Heart left ventricle (tissue), 16 donors: ENCODE measurements around the gene XPC. TPM values are rescaled to one million over a fixed set of nuclear protein-coding genes. Genes with fewer than 3 reads are reported as not detected.

Experiments
- ATAC-seq, 4 donors: fragments of 200-7000 bp; cut with Tn5 transposase; one replicate each; pipeline ENCODE4 v1.9.1; 2020 to 2022; ENCODE audit warnings: moderate library complexity in 4 of 4, mild to moderate bottlenecking in 3 of 4, moderate number of reproducible peaks in 1 of 4
- DNase-seq, 5 donors: peaks; one replicate each; pipeline ENCODE4 v3.0.0-alpha.2; 2020
- H3K27ac ChIP-seq, 12 donors: fragments of 200-600 bp; sonication (generic) in 4 of 12; one replicate each; pipeline versions ENCODE4 v1.5.0 to v1.8.0; 2016 to 2022; ENCODE audit warnings: mild to moderate bottlenecking in 2 of 12
- H3K27me3 ChIP-seq, 9 donors: fragments of 200-600 bp; sonication (generic) in 2 of 9; one replicate each; pipeline versions ENCODE4 v1.5.1 to v1.8.0; 2016 to 2022; ENCODE audit warnings: mild to moderate bottlenecking in 3 of 9
- H3K36me3 ChIP-seq, 9 donors: fragments of 200-600 bp; sonication (generic) in 2 of 9; one replicate each; pipeline versions ENCODE4 v1.5.0 to v1.8.0; 2018 to 2022; ENCODE audit warnings: mild to moderate bottlenecking in 2 of 9
- H3K4me1 ChIP-seq, 12 donors: fragments of 200-600 bp; sonication (generic) in 4 of 12; one replicate each; pipeline versions ENCODE4 v1.5.0 to v1.8.0; 2016 to 2022; ENCODE audit warnings: mild to moderate bottlenecking in 3 of 12
- H3K4me3 ChIP-seq, 12 donors: fragments of 200-600 bp; sonication (generic) in 4 of 12; one replicate each; pipeline versions ENCODE4 v1.5.0 to v1.8.0; 2017 to 2022; ENCODE audit warnings: mild to moderate bottlenecking in 9 of 12, moderate library complexity in 4 of 12
- H3K9me3 ChIP-seq, 12 donors: fragments of 200-600 bp; sonication (generic) in 4 of 12; one replicate each; pipeline versions ENCODE4 v1.5.0 to v1.8.0; 2016 to 2022; ENCODE audit warnings: mild to moderate bottlenecking in 1 of 12
- POLR2A ChIP-seq, 2 donors: fragments of 450-650 bp; IDR thresholded peaks; one replicate each; pipeline ENCODE4 v1.6.1; 2017; ENCODE audit warnings: antibody characterized with exemption in 2 of 2, mild to moderate bottlenecking in 2 of 2, moderate library complexity in 2 of 2
- WGBS, 4 donors: extraction: QIAGEN DNeasy Blood & Tissue Kit in 2 of 4; methylation state at CpG; one replicate each; pipeline versions ENCODE4 v1.1.5 to v1.1.7; 2013 to 2018; 5-methylcytosine and 5-hydroxymethylcytosine counted together
- intact Hi-C, 10 donors: fragments of 100-400 bp; cut with DNase I; formaldehyde crosslinking; loops; one replicate each; pipeline versions ENCODE4 v1.11.1 to v1.14.2; 2022
- polyA plus RNA-seq, 2 donors: library from polyadenylated mRNA; stranded (reverse); fragments of 200-250 nt; gene quantifications; one replicate each; pipeline ENCODE4 v1.2.3, GENCODE V29; 2013
- total RNA-seq, 9 donors: library from RNA; depleted of rRNA in 2 of 9; stranded (reverse); fragments of >200 nt in 2 of 9; fragmentation: NEBNext Ultra II Directional in 3 of 9; extraction: Animal tissue kit (Norgen Biotek cat#: 25700) in 3 of 9; gene quantifications; one replicate each; pipeline versions ENCODE4 v1.1.0 to v1.2.4, GENCODE V29; 2016 to 2023
- TF ChIP-seq, protein P1 (sequence below), 12 donors: fragments of 200-600 bp; sonication (generic) in 4 of 12; IDR thresholded peaks; one replicate each; pipeline versions ENCODE4 v1.5.0 to v1.8.0; 2018 to 2022; ENCODE audit warnings: antibody characterized with exemption in 12 of 12, mild to moderate bottlenecking in 5 of 12
- donor health status: ischemic (EF 13 %, LVEDD 7.1; RV severe dilation, severe dysfunction).
- donor health status: healthy with polysubstance abuse.
- donor health status: DM: no; HTN: yes; CAD: no.
- donor health status: DM: no; HTN: no; CAD: no.
- donor health status: ischemic (EF 25% LVEDD 6.9; RV normal size, moderate dysfunction).
- donor health status: ischemic (EF 25% LVEDD 5.7; RV mildly dilated, moderate dysfunction).
- donor health status: healthy.
- donor health status: DM: yes; HTN: yes; CAD: no.
- donor health status: ischemic (EF 35%, LVEDD 5.7; RV mildly dilated, moderate dysfunction).
- donor health status: nonischemic (EF 11% LVEDD 7.7; RV severe dilation, severe dysfunction).
- donor health status: DM: yes; HTN: yes; CAD: no.
- donor health status: PGD.
- donor health status: ischemic (EF 29% LVEDD 5.4; RV normal size, mild dysfunction).
- donor health status: nonischemic (EF 23%, LVEDD 6.1; RV moderate dilation, normal function).

Gene XPC
- total and polyA plus RNA-seq, 11 donors, result 6.1 to 20.0 (median 9.5) TPM

DNA sequence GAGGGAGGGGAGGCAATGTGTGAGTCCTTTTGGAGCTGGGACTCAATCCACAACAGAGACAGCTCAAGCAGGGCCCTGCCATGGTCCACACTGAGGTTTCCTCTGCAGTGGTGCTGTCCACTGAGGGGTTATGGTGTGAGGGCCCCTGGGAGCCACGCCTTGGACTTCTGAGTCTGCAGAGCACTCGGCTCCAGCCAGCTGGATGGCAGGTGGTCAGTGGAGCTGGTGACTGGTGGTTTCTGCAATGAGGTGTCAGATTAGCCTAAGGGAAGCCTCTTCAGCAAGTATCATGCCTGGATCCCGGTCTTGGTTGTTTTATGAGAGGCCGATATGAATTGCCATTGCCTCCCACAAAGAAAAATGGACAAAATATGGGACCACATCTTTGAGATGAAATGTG lies 21.9 kb upstream of the XPC start:
- Histone ChIP-seq H3K27me3 (no peaks in the 10 kb centered on the region), H3K36me3 (peaks cover 0 to 34% (median 24%) of the 10 kb centered on the region in 9 donors), H3K9me3 (no peaks in the 10 kb centered on the region), H3K4me1 (peaks cover 0 to 36% (median 22%) of the 10 kb centered on the region in 12 donors), H3K4me3 (no peak overlapping the region), H3K27ac (no peak overlapping the region)
- TF ChIP-seq POLR2A (IDR thresholded peaks at IDR 0.05), result no peak
- TF ChIP-seq, protein P1, sequence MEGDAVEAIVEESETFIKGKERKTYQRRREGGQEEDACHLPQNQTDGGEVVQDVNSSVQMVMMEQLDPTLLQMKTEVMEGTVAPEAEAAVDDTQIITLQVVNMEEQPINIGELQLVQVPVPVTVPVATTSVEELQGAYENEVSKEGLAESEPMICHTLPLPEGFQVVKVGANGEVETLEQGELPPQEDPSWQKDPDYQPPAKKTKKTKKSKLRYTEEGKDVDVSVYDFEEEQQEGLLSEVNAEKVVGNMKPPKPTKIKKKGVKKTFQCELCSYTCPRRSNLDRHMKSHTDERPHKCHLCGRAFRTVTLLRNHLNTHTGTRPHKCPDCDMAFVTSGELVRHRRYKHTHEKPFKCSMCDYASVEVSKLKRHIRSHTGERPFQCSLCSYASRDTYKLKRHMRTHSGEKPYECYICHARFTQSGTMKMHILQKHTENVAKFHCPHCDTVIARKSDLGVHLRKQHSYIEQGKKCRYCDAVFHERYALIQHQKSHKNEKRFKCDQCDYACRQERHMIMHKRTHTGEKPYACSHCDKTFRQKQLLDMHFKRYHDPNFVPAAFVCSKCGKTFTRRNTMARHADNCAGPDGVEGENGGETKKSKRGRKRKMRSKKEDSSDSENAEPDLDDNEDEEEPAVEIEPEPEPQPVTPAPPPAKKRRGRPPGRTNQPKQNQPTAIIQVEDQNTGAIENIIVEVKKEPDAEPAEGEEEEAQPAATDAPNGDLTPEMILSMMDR (IDR thresholded peaks at IDR 0.05), result no peak
- DNase-seq, result no peak
- WGBS, 4 donors, result 82 to 88% (median 85%) methylated on average over 4 of the region's 4 CpGs
- ATAC-seq, result no peak
- intact Hi-C loops, result loop anchor here in 7 of 10 donors (5.0 to 10.0 kb wide), 5 partner anchors 55 to 352 kb away; no protein-coding TSS in a partner anchor

DNA sequence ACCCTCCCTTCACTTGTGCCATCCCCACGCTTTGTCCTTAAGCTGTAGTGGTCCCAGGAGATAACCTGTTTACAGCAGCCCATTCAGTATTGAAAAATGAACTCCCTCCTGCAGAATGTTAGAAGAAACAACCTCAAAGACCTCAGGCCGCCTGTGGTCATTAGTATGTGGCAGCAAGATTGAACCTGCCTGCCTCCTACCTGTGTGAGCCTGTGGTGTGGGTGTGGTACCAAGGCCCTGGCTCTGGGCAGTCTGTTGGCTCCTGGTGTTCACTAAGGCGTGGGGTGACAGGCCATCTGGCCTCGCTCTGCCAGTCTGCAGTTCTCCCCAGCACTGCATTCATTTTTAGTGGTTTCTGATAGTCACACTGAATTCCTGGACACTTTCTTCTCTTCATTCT lies 21.2 kb upstream of the XPC start:
- no peak overlapping the region for H3K4me3 ChIP-seq
- H3K9me3 ChIP-seq, result no peaks in the 10 kb centered on the region
- intact Hi-C loops, result loop anchor here in 7 of 10 donors (5.0 to 10.0 kb wide), 5 partner anchors 55 to 353 kb away; no protein-coding TSS in a partner anchor
- no peak for TF ChIP-seq POLR2A (IDR thresholded peaks at IDR 0.05)
- TF ChIP-seq, protein P1 (IDR thresholded peaks at IDR 0.05), result no peak
- ATAC-seq, result no peak
- WGBS, 4 donors, result 85 to 96% (median 87%) methylated on average over 4 of the region's 4 CpGs
- peaks cover 0 to 39% (median 24%) of the 10 kb centered on the region in 9 donors for H3K36me3 ChIP-seq
- DNase-seq, result no peak
- peaks cover 0 to 29% (median 16%) of the 10 kb centered on the region in 12 donors for H3K4me1 ChIP-seq
- no peak overlapping the region for H3K27ac ChIP-seq
- no peaks in the 10 kb centered on the region for H3K27me3 ChIP-seq

GRCh38 chr3:14194865-14195264 lies 16.5 kb upstream of the XPC start:
- no peaks in the 10 kb centered on the region for H3K4me1 ChIP-seq
- H3K27me3 ChIP-seq, result no peaks in the 10 kb centered on the region
- peaks cover 0 to 46% (median 24%) of the 10 kb centered on the region in 9 donors for H3K36me3 ChIP-seq
- intact Hi-C loops, result no loop called here
- no peak overlapping the region for H3K27ac ChIP-seq
- TF ChIP-seq, protein P1 (IDR thresholded peaks at IDR 0.05), result no peak
- TF ChIP-seq POLR2A (IDR thresholded peaks at IDR 0.05), result no peak
- WGBS, 4 donors, result 94 to 96% (median 95%) methylated on average over 4 of the region's 4 CpGs
- peaks cover 0 to 3% (median 0%) of the 10 kb centered on the region in 12 donors for H3K9me3 ChIP-seq
- H3K4me3 ChIP-seq, result no peak overlapping the region
- ATAC-seq (no peak), DNase-seq (no peak)

DNA sequence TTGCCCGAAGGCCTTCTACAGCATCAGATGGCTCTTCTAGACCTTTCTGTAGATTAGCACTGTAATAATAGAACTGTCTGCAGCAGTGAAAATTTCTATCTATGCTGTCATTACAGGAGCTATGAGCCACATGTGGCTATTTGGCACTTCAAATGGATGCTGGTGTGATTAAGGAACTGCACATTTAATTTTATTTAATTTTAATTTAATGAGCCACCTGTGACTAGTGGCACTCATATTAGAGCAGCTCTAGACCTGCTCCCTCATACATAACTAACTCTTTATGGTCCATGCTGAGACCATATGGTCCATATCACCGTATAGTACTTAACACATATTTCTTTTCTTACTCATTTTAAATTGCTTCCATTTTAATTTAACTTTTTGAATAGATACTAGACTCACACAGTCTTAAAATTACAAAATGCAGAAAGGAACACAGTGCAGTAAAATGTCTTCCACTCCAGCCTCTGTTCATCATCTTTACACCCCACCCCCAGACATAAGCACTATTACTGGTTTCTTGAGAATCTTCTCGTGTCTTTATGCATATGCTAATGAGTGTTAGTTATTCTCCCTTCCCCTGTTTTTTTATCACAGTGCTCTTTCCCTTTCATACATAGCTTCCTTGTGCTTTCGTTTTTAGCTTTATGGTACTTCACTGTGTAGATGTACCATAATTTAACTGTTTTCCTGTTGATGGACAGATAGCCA lies 9.8 kb upstream of the XPC start:
- Histone ChIP-seq H3K4me1 (peaks cover 0 to 1% (median 0%) of the 10 kb centered on the region in 12 donors), H3K36me3 (peaks cover 0 to 66% (median 57%) of the 10 kb centered on the region in 9 donors), H3K4me3 (no peak overlapping the region), H3K9me3 (peaks cover 0 to 4% (median 0%) of the 10 kb centered on the region in 12 donors), H3K27ac (no peak overlapping the region), H3K27me3 (no peaks in the 10 kb centered on the region)
- TF ChIP-seq, protein P1 (IDR thresholded peaks at IDR 0.05), result no peak
- no peak for TF ChIP-seq POLR2A (IDR thresholded peaks at IDR 0.05)
- DNase-seq (no peak), ATAC-seq (no peak)
- 74 to 87% (median 76%) methylated on average over 4 of the region's 4 CpGs for WGBS, 4 donors
- intact Hi-C loops, result no loop called here
